Measurements from ENCODE around the gene ARL14EPL.

The ARL14EPL gene

GRCh38 chr5:116032094-116032517 is at the start of gene ARL14EPL:
ARL14EPL (plus strand) TSS chr5:116032472; CDS start chr5:116051466, 18,994 bp downstream.
- DNase-seq = peak; percentile 85

DNA sequence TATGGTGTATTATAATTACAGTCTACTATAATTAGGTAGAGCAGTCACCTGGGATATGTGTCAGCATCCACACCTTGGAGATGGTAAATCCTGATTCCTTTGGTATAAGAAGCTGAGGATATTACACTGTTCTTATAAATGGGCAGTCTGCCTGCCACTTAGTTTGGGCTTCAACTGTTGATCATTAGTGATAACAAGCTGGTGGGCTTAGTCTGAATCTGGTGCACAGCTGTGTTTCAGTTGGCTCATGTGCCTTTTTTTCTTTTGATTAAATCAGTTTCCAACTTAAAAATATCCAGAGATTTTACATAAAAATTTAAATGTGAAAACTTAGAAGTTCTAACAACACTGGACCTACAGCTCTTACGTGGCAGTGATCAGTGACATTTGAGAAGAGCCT is 48.8 kb upstream of the ARL14EPL start:
- no peak for DNase-seq

DNA sequence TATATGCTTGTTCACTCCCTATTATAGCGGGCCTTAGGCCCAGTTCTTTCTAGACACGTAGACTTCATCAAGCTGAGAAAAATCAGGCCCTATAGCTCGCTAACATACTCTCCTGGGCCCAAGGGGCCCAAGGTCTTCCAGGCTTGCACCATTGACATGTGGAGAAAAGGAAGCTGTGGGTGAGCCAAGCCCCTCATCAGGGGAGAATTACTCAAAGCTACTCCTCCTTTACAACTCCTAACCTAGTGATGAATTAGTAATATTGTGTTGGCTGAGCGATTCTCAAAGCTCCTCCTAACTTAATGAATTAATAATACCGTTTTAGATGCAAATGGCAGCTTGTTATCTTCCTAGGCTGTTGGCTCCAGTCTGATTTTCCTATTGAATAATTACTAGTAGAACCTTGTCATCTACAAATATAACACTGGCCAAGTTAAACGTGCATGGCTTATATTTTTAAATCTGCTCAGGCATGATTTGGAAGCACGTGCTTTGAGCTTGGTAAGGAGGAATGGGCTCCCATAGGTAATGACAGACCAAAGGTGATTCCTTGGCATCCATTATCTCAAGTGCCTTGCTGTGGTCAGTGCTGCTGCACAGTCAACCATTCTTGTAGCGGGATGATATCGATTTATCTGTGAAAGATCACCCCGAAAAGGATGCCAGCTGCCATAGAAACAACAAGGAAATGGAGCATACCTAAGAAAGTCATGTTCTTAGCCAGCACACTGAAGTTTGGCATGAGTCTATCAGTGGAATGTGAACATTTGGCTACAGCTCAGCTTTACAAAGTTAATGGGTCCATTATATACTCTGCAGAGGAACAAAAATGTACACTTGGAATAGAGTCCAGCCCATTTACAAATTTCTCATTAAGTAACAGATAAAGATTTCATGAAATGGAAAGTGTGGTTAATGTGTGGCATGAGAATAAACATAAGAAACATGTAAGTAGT is 46.2 kb upstream of the ARL14EPL start:
- no peak for DNase-seq

- DNase-seq = no peak
Measured at GRCh38 chr5:115988002-115988401, 44.3 kb upstream of the ARL14EPL start.

- no peak for DNase-seq
Measured at GRCh38 chr5:115992848-115993350, 39.4 kb upstream of the ARL14EPL start.

DNA sequence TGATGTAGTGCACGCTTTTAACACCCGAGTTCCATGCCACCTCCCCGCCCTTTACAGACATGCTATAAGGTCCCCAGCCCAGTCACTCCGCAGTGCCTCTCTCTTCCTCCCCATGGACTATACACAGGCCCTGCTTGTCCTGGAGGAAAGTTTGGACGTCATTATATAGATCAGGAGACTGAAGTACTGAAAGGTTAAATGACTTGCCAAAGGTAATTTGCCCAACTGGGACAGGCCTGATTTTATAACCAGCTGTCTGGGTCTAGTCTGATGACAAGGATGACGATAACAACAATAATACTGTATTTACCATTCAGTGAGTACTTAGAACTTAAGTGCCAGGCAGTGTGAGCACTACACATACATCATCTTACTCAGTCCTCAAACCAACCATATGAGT is 36.9 kb upstream of the ARL14EPL start:
- DNase-seq = no peak

DNA sequence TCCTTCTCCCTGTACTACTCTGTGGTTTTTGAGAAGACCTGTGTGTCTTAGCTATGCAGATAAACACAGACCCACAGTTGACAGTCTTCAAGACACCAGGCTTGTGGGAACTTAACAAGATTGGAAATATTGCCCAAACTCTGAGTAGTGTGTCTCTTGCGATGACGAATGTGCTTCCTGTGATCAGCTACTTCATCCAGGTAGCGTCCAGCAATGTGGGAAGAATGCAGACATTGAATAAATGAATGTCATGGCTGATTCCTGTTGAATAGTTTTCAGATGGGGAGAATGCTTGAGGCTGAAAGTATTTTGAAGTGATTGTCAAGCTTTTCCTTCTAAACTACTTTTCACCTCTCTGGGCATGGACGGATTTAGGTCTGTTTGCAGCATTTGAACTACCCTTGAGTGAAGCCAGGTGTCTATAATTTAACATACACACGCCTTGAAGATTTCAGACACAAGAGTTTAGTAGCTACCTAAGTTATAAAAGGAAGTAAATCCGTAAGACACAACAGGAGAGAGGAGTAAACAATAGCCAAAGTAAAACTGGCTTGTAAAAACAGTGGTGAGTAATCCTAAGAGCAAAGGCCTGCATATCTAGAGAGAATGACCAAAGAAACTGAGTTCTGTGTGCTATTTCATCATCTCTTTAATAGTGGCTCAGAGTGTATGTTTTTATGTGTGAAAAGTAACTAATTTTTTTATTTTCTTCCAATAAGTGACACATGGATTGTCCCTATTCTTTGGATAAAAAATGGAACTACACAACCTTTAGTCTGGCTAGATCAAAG is 30.0 kb upstream of the ARL14EPL start:
- no peak for DNase-seq

DNA sequence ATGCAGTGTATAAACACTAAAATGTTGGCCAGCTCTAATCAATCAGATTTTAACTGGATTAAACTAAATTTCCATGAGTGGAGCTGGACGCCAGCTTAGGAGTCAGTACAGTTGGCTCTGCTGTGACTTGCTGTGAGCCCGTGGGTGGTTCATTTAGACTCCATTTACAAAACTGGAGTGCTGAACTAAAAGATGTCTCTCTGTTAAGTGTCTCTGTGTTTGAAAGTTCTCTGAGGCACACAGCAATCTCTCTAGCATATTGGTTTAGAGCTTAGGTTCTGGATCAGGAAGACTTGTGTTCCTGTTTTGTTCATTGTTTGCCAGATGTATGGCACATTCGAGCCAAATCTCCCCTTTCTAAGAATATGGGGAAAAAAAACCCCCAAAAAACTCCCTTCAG is 28.0 kb upstream of the ARL14EPL start:
- DNase-seq = no peak

DNA sequence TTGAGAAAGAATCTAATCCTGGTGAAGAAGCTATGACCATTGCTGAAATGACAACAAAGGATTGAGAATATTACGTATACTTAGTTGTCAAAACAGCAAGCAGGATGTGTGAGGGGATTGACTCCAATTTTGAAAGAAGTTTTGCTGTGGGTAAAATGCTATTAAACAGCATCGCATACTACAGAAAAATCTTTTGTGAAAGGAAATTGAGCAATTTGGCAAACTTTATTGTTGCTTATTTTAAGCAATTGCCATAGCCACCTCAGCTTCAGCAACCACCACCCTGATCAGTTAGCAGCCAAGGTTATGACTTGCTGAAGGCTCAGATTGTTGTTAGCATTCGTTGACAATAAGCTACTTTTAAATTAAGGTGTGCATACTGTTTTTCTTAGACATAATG is 22.5 kb upstream of the ARL14EPL start:
- no peak for DNase-seq

- DNase-seq = no peak
Measured at GRCh38 chr5:116011046-116011445, 21.2 kb upstream of the ARL14EPL start.

- DNase-seq = no peak
Measured at GRCh38 chr5:116013207-116013785, 19.0 kb upstream of the ARL14EPL start.

DNA sequence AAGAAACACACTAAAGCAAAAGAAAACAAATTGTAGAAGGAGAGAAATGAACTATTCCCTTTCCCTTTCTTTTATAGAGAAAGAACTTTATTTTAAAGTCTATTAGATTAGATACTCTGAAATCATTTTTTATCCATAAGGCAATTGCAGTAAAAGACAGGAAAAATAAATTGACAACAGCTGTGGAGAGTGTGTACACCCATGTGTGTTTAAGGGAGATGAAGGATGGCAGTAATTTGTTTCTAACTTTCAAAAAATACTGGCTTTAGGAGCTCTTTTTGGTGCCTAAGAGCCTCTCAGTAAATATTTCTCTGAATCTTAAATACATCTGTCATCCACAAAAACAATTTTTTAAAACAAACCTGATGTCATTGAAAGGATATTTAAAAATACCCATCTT is 18.3 kb upstream of the ARL14EPL start:
- DNase-seq = no peak

DNA sequence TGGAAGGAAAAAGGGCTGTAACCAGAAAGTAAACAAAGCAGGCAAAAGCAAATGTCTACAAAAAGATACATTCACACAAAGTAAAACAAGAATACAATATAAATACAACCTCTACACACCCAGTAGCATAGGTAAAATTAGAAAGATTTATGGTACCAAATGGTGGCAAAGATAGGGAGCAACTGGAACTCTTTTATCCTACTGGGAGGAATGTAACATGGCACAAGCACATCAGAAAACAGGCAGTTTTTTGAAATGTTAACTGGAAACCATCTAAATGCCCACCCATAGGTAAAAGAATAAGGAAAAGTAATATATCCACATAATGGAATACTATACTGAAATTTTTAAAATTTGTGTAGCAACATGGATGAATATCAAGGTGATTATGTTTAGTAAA is 8.7 kb upstream of the ARL14EPL start:
- no peak for DNase-seq

DNA sequence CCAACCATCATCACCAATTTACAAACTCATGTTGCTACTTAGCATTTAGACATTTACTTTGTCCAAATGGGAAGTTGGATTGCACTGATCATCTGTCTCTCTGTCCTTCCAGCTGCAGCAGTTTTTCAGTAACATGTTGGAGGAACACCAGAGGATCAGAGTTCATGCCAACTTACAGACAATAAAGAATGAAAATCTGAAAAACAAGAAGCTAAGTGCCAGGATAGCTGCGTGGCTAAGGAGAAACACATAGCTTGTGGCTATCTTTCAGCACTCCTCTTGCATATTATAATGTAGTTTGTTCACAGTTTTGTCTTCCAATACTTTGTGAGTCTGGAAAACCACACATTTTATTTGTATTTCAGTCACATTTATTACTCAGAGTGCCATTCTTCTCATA is 6.4 kb upstream of the ARL14EPL start:
- DNase-seq = no peak

DNA sequence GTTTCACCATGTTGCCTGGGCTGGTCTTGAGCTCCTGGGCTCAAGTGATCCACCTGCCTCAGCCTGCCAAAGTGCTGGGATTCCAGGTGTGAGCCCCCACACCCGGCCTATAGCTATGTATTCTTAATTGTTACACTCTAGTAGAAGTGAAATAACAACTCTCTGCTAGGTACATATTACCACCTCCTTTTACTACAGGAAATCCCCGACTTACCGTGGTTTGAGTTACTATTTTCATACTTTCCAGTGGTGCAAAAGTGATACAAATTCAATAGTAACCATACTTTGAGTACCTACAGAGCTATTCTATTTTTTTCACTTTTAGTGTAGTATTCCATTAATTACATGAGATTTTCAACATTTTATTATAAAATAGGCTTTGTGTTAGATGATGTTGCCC is 719 bp downstream of the ARL14EPL start:
- no peak for DNase-seq

- DNase-seq = no peak
Measured at GRCh38 chr5:116035123-116035522, 2.9 kb downstream of the ARL14EPL start.

DNA sequence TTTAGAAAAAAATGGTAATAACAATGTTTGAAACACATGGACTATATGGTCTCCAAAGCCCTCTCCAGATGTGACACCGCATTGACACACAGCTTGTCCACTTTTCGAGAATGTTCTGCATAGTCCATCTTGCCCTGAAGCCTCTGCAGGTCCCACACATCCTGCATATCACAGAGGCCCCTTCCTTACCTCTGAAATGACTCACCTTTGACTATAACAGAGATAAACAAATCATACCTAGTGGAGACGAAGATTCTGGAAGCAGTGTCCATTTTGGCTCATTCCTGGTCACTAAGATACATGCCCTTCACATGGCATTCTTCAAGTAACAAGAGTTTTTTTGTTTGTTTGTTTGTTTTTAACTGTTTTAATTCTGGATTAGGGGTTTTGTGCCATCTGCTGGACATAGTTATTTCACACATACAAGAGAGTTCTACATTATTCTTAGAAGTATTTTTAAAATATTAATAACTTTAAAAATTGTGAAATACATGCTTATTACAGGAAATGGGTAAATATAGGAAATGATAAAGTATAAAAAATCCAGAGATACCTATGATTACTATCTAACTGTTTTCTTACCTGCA is 5.1 kb downstream of the ARL14EPL start:
- DNase-seq = no peak

DNA sequence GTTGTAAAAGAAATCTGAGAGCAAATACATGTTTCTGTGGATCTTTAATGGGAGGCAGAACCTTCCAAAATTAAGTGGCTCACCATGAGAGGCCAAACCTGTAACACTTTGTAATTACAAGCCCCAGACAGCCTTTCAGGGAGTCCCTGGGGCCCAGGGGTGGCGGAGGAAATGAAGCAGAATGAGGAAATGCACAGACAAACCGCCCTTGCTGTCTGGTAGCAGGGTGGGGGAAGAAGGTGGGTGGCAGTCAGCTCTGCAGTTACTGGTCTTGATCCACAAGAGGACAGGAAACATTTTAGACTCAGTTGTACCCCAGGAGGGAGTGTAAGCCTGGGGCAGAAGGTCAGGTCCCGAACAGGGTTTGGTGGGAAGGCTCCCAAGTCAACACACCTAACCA is 6.5 kb downstream of the ARL14EPL start:
- peak; percentile 62 for DNase-seq

DNA sequence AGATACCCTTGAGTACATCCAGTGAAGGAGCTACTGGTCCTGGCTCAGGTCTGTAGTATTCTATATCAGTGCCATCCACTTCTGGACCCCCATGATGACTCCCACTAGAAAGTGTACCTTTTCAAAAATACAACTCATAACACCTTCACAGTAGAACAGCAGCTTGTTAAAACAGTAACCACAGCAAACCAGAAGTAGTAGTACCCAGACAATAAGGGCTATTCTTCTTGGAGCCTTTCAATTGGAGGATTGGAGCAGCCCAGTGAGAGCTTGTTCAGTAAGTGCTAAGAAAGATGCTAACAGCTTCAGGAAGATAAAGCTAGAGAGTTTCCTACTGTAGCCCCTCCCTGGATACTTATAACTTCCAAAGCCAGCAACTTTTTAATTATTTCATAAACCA is 10.1 kb downstream of the ARL14EPL start:
- DNase-seq = no peak

DNA sequence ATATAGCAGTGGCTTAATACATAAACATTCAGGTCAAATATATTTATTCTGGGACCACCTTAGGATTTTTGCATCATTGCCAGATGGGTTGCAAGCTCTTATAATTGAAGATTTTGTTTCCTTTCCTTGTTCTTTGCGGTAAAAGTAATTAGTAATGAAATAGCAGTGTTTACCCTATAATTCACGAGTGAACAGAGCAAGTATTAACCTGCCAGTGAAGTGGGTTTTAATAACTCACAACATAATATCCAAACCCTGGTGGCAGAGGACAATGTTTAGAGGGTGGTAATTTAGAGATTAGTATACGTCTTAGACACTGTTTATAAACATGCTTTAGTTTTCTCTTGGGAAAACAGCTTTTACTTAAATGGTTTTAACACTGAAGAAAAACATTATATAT is 11.8 kb downstream of the ARL14EPL start:
- DNase-seq = no peak

GRCh38 chr5:116045821-116046220 is 13.5 kb downstream of the ARL14EPL start:
- DNase-seq = no peak

- no peak for DNase-seq
Measured at GRCh38 chr5:116046261-116046660, 14.0 kb downstream of the ARL14EPL start.

- DNase-seq = no peak
Measured at GRCh38 chr5:116046823-116047222, 14.6 kb downstream of the ARL14EPL start.
